COLO668 (cell line): ENCODE measurements around the gene EHMT1.
A peak's percentile ranks its signal among the peaks of the same experiment; 100 is the strongest.

Experiments
- DNase-seq: peaks from one replicate; lab custom pipeline; 2025; ENCODE audit not compliant: unreplicated experiment; lab: John Stamatoyannopoulos, UW

Gene EHMT1

DNA sequence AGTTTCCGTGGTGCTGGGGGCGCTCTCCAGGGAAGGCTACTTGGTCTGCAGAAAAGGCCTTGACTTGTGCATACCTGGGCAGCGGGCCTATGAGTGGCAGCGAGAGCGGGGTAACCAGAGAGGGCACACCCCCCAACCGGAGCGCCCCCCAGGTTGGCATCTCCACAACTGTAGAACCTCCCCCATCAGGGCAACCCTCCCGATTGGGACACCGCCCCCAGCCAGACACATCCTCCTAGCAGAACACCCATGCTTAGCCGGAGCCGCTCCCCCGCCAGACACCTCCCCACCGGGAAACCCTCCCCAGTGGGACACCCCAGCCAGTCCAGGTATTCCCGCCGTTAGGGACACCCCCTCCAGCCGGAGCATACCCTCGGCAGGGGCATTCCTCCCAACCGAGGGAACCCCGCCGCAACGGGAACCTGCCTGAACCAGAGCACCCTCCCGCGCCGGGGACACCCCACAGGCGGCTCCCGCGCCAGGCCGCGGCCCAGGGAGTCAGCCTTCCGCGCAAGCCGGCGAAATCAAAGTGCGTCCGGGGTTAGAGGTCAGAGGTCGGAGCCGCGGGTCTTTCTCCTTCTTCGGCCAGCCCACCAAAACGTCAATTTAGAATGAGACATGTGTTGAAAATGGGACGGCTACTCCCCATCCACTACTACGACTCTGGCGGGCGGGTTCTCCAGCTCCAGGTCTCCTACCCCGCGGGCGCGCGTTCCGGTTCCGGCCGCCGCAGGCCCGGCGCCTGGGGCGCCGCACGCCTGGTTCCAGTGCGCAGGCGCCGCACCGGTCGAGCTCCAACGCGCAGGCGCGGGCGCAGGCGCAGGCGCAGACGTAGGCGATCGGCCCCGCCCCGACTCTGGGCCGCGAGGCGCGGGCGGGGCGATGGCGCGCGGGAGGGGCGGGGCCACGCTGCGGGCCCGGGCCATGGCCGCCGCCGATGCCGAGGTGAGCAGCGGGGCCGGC lies at the start of gene EHMT1:
Gene EHMT1, plus strand, starts transcription at position 901 of the 963 bp plus-strand sequence. Its CDS starts 24 bp downstream, at position 925.
- peak; percentile 95 for DNase-seq

GRCh38 chr9:137569609-137570203 lies 49.1 kb upstream of the EHMT1 start:
- no peak for DNase-seq

DNA sequence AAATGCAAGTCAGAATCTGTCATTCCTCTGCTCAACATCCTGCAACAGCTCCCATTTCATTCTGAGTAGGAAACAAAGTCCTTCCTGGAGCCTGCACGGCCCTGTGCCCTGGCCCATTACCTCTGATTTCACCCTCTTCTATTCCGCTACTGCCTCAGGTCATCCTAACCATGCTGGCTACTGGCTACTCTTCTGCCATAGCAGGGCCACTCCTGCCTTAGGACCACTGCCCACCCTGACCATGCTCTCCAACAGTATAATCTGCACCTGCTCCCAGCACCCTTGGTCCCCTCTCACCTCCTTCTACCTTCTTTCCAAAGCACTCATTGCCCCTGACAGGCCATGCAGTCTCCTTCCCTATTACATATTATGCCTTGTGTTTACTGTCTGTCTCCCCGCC lies 48.2 kb upstream of the EHMT1 start:
- no peak for DNase-seq

DNA sequence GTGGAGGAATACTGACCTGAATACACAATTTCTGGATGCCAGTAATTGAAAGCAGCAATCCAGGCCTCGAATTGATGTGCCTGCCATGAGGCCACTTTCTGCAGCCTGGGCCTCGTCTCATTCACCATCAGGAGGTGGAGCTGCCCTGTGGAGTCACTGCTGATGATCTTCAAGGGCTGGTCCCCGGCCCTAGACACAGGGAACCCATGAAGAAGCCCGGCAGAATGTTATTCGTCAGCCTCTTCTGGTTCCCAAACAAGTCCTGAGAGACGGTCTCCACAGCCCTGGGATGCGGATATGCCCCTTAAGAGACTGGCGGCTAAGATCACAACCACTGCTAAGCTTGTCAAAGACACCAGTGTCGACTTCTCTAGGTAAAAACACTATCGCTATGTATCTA lies 44.6 kb upstream of the EHMT1 start:
- no peak for DNase-seq

DNA sequence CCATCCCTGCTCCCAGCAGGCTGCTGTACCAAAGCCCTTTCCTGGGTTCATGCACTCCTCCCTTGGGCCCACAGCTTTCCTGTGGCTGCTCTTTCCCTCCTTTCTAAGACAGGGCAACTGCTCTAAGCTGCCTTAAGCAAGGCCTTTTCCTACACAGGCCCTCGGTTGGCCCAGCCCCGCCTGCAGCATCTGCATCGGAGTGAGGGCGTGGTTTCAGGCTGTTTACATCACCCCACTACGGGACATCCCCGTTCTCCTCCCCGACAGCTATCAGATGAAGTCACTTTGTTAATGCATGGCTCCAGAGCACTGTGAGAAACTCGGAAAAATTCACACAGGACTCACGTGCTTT lies 43.5 kb upstream of the EHMT1 start:
- DNase-seq = no peak

GRCh38 chr9:137575716-137576411 lies 42.9 kb upstream of the EHMT1 start:
- DNase-seq = no peak

GRCh38 chr9:137578518-137579258 lies 40.1 kb upstream of the EHMT1 start, which contains the start of gene DPH7:
Gene DPH7 (minus strand): TSS chr9:137578925. CDS start chr9:137578777, 148 bp downstream.
- DNase-seq = peak; percentile 98

DNA sequence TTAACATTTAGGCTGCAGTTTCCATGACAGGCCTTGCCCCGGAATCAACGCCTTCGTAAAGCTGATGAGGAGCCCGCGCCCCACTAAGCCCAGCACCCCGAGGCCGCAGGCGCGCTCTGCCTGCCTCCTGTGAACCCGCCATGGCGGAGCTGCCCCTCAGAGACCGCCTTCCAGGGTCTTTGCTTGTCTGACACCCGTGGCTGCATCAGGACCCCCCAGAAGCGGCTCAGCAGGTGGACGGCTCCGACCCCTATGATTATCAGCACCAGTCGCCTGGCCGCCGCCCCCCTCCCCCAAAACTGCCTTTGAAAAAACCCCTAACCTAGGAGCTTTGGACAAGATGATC lies 39.6 kb upstream of the EHMT1 start:
- DNase-seq = no peak

GRCh38 chr9:137580209-137580953 lies 38.4 kb upstream of the EHMT1 start:
- DNase-seq = peak; percentile 35

DNA sequence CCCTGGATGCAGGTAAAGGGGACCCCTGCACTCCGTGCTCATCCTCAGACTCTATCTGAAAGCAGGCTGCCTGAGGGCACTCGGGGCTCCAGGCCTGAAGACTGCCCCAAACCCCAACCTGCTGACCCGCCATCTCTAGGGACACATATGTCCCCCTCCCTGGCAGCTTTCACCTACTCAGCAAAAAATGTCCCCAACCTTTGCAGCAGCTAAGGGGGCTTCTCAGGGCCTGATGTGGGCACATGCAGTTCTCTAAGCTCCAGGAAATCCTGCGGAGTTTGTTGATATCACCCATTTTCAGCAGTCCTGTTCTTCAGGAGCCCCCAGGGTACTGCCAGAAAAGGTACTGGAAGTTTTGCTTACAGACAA lies 37.9 kb upstream of the EHMT1 start:
- no peak for DNase-seq

DNA sequence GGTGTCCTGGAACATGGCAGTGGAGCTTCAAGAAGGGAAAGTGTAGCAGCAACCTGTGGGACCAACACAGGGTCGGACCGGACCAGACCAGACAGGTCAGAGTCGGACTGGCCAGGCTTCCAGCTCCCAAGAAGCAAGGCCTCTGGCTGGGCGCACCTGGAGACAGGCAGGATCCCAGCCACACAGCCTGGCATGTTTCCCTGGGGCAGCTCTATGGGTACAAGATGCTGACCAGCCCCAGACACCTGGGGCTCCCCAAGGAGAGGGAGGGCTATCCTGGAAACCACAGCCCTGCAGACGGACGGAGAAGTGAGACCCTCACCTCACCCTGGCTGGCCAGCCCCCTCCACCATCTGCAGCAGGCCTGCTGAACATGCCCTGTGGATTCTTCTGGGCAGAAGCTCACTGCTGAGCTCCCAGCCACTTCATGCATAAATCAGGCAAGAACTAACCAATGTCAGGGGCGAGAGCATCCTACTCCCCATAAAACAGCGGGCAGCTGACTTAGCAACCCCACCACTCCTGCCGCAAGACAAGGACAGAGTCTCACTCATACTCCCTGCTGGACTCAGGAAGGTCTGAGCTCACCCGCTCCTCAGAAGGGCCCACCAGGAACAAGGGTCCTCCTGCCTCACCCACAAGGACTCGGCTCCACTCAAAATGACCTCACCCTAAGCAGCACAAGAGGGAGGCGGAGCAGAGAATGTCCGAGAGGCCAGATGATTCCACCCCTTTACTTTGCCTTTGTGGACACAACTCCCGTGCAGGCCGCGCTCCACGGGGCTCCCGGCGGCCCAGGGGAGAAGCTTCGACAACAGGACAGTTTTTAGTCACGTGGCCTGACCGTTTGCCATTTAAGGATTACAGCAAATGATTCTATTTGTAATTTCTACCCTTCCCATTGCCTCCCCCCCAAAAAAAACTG lies 37.2 kb upstream of the EHMT1 start:
- DNase-seq = no peak

- DNase-seq = peak; percentile 14
These were observed 36.4 kb upstream of the EHMT1 start for GRCh38 chr9:137582286-137582860.

- DNase-seq = no peak
These were observed 35.5 kb upstream of the EHMT1 start for GRCh38 chr9:137583347-137583746.

GRCh38 chr9:137583957-137584356 lies 34.8 kb upstream of the EHMT1 start:
- DNase-seq = no peak

DNA sequence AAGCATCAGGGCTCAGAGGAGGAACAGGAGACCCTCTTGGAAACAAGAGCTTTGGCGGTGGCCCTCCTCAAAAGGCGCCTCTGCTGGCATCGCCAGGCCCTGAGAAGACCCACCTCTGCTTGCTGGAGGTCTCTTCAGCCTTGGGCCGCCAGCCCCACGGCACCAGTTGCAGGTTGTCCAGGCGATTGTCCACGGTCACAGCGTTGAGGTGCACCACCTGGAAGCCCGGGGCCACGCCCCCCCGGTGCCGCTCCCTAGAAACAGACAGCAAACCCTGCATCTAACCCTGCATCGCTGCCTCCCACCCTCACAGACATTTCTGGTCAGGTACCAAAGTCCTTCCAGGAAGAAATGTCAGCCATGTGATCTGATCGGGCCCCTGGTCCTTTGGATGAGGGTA lies 32.0 kb upstream of the EHMT1 start:
- DNase-seq = no peak

- DNase-seq = no peak
These were observed 30.5 kb upstream of the EHMT1 start for GRCh38 chr9:137588311-137588710.

GRCh38 chr9:137588891-137589290 lies 29.9 kb upstream of the EHMT1 start:
- no peak for DNase-seq

DNA sequence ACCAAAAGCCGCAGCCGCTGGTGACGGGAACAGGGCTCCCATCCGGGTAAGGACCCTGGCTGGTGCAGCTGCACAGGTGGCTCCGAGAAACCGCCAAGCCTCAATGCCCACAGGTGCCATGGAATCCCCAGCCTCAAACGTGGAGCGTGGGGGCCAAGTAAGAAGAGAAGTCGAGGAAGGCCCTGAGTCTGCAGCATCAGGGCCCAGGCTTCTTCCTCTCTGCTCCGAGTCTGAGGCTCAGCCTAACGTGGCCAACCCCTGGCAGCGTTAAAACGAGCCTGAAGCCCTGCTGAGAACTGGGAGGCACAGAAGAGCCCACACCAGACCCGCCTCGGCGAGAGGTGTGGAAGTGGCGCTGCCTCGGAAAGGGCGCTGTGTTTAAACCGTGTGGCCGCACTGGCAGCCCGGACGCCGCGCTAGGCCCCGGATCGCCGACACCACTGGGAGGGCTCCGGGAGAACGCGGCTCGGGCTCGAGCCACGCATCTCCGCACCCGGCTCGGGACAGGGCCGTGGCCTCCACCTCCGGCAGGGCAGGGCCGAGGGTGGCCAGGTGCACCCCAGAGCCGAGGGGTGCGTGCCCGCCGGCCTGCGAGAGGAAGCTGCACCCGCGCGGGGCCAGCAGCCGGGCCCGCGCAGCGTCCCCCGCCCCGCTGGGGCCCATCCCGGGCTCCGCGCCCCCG lies 29.2 kb upstream of the EHMT1 start:
- peak; percentile 43 for DNase-seq

GRCh38 chr9:137590123-137590468 lies 28.7 kb upstream of the EHMT1 start:
- no peak for DNase-seq
